Measurements from ENCODE around the gene IFITM2.
"Not testable (repeated sequence)": the region's sequence is repeated elsewhere in the genome, so short reads cannot be mapped to it uniquely, and the experiment has no call there.

The IFITM2 gene

DNA sequence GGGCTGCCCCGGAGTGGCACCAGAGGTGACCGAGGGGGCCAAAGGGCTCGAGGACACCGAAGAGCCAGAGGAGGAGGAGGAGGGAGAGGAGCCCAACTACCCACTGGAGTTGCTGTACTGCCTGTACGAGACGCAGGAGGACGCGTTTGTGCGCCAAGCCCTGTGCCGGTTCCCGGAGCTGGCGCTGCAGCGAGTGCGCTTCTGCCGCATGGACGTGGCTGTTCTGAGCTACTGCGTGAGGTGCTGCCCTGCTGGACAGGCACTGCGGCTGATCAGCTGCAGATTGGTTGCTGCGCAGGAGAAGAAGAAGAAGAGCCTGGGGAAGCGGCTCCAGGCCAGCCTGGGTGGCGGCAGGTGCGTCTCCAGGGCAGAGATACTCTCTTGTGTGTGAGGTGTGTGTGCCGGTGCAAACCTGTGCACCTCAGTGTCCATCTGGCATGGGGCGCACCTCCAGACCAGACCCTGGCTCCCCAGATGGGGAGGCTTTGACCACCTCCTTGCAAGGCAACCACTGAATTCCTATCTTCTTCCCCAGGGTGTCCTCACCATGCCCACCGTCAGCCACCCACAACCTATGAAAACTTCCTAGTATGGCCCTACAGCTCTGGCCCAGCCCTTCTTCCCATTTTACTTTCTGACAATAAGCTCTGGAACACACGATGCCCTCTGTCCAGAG is 26.0 kb upstream of the IFITM2 start:
- no peak for DNase-seq (ENCODE audit: low read depth in 2 of 2)

DNA sequence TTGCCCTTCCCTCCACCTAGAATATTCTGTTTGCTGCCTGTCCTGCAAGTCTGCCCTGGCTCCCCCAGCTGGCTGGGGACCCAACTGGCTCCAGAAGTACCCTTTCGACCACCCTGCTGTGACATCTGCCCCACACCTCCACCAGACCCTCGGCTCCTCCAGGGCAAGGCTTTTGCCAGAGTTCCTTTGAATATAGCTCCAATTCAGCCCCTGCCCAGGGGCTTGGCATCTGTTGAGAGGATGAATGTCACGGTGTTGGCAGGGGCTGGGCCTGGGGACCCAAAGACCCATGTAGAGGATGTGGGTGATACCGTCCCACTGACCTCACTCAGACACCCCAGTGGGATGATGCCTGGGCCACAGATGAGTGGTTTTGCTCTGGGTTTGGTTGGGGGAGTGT is 25.4 kb upstream of the IFITM2 start:
- DNase-seq (ENCODE audit: low read depth in 2 of 2) = no peak

DNA sequence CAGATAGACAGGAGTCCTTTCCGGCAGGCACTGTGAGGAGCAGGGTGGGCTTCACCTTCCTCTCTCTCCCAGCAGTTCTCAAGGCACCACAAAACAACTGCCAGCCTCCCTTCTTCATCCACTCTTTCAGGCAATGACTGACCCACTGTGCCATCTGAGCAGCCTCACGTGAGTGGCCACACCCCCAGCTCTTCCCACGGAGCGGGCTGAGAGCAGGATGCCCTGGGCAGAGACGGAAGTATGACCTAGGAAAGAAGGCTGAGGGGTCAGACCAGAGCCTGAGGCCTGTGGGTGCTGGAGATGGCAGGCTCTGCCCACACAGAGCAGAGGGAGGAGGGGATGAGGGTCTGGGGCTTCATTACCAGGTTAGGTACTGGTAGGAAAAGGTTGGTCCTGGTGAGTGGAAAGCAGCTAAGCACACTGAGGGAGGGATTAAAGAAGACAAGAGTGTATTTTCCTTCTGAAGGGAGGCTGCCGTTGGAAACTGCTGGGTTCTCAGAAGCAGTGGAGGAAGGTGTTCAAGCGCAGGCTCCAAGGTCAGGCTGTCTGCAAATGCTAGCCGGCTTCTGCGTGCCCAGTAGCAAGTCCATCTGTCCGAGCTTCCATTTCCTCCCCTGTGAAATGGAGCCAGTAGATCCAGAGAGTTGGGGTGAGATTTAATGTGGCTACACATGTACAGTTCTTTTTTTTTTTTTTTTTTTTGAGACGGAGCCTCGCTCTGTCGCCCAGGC is 24.8 kb upstream of the IFITM2 start:
- no peak for DNase-seq (ENCODE audit: low read depth in 2 of 2)

DNA sequence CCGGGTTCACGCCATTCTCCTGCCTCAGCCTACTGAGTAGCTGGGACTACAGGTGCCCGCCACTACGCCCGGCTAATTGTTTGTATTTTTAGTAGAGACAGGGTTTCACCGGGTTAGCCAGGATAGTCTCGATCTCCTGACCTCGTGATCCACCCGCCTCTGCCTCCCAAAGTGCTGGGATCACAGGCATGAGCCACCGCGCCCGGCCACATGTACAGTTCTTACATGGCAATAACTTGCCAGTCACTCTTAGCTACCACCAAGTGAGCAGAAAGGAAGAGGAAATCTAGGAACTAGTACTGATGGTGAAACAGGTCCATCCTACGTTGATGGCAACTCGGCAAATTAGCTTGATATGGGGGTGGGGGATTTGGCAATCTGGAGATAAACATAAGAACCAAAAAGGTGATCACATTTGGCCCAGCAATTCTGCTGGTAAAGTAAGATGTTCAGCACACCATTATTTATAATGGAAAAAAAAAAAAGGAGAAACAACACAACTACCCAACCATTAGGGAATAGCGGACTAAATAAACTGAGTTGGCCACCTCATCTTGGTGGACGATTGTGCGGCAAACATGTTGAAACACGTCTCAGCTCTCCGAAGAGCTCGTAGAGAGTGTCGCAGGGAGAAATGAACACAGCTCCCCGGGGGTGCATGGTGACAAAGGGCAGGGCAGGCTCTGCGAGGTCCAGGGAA is 24.1 kb upstream of the IFITM2 start:
- DNase-seq (ENCODE audit: low read depth in 2 of 2) = no peak

DNA sequence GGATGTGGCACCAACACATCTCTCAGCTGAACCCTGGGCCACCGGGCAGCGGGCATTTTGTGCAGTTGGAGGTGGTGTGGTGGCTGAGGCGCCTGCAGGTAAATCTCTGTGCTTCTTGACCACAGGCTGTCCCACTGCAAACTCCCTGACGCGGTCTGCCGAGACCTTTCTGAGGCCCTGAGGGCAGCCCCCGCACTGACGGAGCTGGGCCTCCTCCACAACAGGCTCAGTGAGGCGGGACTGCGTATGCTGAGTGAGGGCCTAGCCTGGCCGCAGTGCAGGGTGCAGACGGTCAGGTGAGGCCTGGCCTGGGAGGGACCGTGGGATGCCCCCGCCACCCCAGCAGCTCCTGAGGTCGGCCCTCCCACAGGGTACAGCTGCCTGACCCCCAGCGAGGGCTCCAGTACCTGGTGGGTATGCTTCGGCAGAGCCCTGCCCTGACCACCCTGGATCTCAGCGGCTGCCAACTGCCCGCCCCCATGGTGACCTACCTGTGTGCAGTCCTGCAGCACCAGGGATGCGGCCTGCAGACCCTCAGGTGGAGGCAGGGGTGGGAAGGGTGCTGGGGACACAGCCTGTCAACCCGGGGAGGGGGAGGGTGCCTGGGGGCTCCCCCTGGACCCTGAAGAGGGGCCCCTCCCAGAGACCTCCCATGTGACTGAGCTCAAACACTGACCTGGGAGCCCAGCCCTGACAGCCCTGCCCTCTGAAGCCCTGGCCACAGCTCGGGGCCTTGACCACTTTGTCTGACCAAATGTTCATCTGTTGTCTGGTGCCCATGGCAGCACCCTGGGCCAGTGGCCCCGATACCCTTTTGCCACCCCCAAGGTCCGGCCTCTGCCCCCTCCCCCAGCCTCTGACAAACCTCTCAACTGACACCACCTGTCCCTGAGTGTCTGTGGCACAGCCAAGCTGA is 23.3 kb upstream of the IFITM2 start:
- DNase-seq (ENCODE audit: low read depth in 2 of 2) = no peak

DNA sequence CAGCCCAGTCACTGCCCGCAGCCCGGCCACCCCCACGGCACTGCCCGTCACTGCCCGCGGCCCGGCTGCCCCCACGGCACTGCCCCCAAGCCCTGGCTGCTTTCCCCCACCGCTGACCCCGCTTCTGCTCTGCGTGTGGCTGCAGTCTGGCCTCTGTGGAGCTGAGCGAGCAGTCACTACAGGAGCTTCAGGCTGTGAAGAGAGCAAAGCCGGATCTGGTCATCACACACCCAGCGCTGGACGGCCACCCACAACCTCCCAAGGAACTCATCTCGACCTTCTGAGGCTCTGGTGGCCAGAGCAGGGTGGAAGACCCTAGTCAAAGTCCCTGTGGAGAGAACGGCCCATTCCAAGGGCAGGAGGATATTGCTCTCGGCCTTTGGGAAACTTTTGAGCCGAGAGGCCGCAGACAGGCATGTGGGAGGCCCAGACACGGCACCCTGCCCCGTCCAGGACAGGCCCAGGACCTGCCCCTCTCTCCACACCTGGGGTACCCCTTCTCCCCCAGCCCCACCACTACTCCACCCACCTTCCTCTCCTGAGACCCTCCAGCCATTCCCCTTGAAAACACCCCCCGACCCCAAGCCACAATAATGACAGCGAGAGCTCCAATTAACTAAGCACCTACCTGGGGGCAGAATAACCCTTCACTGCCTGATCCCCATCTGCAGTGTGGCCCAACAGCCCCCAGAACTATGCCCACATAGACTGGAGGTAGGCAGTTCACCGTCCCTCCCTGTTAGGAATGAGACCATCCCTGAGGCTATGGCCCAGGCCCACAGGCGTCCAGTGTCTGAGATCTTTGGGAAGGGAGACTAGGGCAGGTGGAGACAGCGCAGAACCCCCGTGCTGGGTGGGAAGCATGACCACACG is 22.4 kb upstream of the IFITM2 start:
- no peak for DNase-seq (ENCODE audit: low read depth in 2 of 2)

DNA sequence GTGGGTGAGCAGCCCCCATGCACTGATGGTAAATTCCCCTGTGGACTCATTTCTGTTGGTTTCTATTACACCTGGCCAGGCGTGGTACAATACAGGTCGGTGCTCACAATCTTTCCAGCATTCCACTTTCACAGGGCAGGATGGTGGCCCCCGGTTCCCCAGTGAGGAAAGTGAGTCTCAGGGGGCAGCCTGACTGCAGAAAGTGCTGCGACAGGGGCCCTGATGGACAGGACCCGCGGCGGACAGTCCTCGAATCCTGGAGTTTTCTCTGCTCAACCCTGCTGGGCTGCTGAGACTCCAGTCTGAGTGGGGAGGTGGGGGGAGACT is 21.8 kb upstream of the IFITM2 start:
- no peak for DNase-seq (ENCODE audit: low read depth in 2 of 2)

DNA sequence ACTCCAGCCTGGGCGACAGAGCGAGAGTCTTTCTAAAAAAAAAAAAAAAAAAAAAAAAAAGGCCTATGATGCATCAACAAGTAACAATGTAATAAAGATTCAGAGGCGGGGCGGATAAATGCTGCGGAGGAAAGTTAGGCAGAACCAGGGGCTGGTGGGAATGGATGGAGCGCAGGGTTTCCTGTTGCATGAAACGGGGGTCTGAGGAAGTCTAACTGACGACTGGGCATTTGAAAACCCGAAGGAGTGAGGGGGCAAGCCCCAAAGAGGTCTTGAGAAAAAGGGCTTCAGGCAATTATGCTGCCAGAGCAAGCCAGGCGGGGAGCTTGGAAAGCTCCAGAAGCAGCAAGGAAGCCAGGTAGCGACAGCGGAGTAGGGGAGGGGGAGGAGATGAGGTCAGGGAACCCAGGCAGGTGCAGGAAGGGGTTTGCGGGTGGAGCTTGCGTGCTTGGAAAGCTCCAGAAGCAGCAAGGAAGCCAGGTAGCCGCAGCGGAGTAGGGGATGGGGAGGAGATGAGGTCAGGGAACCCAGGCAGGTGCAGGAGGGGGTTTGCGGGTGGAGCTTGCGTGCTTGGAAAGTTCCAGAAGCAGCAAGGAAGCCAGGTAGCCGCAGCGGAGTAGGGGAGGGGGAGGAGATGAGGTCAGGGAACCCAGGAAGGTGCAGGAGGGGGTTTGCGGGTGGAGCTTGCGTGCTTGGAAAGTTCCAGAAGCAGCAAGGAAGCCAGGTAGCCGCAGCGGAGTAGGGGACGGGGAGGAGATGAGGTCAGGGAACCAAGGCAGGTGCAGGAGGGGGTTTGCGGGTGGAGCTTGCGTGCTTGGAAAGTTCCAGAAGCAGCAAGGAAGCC is 20.4 kb upstream of the IFITM2 start:
- not testable (repeated sequence) for DNase-seq (ENCODE audit: low read depth in 2 of 2)

DNA sequence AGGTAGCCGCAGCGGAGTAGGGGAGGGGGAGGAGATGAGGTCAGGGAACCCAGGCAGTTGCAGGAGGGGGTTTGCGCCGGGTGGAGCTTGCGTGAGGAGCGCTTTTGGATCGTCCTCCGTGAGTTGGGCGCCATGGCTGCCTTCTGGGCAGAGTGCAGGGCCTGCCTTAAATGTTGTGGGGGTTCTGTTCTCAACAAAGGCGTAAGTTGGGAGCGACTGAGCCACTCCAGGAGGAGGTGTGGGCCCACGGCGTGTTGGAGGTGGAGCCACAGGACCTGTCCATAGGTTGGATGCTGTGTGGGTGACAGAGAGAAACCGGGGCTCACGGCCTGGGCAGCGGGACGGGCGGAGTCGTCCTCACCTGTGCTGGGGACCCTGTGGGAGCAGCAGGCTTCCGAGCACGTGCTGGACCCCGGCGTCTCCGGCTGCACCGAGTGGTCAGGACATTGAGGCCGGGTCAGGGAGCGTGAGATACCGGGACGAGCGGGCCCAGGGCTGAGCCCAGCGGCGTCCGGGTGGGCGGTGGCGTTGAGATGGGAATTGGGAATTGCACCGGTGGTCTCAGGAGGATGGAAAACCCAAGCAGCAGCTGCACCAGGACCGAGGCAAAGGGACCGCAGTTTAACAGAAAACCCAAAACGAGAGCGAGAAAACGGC is 19.7 kb upstream of the IFITM2 start:
- no peak for DNase-seq (ENCODE audit: low read depth in 2 of 2)

DNA sequence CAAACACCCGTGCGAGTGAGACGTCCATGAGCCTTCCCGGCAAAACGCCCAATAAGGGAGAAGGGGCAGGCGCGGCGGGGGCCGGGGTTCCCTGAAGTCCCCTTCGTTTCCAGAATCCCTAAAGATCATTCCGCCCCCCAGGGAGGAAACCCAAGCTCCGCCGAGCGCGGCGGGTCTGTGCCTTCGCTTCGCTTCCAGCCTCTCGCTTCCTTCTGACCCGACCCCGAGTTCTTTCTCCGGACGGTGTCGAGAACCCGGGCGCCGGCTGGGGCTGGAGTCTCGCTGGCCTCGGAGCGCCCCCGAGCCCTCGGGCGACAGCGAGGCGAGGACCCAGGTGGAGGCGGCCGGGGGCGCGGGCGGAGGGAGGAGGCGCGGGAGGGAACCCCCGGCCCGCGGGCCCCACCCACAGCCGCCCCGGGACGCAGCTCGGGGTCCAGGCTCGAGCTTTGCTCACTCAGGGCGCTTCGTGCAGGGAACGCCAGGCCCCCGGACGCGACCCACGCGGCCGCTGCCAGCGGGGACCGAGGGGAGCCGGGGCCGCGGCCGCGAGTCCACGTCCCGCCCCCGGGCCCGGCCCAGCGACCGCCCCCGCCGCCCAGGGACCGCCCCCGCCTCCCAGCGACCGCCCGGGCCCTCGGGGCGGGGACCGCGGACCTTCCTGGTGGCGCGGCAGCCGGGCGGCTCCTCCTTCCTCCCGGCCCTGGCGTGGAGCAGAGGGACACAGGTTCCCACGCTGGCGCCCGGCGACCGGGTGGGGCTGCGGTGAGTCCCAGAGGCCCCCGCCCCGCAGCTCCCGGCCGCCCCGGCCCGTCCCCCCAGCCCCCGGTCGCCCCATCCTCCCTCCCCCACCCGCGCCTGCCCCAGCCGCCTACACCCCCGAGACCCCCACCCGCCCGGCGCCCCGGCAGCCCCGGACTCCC is 18.9 kb upstream of the IFITM2 start, which contains the start of gene PGGHG:
PGGHG (plus strand) TSS at position 649 of the 920 bp plus-strand sequence. CDS start 691 bp downstream, outside the sequence.
- no peak for DNase-seq (ENCODE audit: low read depth in 2 of 2)

DNA sequence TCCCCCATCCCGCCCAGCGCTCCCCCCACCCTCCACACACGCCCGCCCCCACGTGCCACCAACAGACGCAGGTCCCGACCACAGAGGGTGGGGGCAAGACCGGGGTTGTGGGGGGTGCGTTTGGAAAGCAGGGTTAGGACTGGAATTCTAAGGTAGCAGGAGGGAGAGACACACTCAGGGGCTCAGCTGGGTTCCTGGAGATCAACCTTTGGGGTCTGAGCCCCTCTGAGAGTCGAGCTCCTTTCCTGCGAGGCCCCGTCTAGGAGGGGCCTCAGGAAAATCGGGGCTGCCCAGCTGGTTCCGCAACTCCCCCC is 18.3 kb upstream of the IFITM2 start:
- DNase-seq (ENCODE audit: low read depth in 2 of 2) = no peak

DNA sequence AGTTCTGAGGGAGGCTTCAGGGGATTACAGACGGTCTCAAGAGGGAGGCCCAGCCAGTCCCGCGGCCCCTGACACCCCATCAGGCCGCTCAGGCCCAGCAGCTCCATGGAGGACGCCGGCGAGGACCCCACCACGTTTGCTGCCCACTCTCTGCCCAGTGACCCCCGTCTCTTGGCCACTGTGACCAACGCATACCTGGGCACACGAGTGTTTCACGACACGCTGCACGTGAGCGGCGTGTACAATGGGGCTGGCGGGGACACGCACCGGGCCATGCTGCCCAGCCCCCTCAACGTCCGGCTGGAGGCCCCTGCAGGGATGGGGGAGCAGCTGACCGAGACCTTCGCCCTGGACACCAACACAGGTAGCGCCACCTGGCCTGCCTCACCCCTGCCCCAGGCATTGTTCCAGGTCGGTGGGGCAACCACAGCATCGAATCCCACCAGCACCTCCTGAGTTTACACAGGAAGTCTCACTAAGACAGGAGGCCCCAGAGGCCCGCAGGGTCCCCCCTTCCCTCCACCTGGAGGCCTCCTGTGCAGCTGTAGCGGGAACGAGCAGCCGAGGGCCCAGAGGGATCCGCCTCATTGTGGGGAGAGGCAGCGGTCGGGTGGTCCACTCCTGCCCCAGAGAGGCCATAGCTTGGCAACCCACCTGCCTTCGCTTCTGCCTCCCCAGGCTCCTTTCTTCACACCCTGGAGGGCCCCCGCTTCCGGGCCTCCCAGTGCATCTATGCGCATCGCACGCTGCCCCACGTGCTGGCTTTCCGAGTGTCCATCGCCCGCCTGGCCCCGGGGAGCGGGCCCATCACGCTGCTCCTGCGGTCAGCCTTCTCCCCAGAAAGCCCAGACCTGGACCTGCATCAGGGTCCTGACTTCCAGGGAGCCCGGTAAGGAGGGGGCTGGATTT is 17.6 kb upstream of the IFITM2 start:
- no peak for DNase-seq (ENCODE audit: low read depth in 2 of 2)

DNA sequence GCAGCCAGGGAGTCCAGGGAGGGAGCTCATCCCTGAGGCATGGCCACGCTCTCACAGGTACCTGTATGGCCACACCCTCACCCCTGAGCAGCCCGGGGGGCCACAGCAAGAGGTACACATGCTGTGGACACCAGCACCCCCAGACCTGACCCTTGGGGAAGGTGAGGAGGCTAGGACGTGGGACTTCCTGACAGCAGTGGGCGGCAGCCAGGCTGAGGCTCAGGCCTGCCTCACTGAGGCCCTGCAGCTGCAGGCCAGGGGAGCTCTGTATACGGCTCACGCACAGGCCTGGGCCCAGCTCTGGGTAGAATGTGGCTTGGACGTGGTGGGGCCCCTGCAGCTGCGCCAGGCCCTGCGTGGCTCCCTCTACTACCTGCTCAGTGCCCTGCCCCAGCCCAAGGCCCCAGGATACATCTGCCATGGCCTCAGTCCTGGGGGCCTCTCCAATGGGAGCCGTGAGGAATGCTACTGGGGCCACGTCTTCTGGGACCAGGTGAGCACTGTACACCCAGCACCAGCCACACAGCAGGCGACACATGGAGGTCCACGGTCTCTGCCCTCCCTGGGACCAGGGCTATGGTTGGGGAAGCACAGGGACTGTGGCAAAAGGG is 16.9 kb upstream of the IFITM2 start:
- no peak for DNase-seq (ENCODE audit: low read depth in 2 of 2)

DNA sequence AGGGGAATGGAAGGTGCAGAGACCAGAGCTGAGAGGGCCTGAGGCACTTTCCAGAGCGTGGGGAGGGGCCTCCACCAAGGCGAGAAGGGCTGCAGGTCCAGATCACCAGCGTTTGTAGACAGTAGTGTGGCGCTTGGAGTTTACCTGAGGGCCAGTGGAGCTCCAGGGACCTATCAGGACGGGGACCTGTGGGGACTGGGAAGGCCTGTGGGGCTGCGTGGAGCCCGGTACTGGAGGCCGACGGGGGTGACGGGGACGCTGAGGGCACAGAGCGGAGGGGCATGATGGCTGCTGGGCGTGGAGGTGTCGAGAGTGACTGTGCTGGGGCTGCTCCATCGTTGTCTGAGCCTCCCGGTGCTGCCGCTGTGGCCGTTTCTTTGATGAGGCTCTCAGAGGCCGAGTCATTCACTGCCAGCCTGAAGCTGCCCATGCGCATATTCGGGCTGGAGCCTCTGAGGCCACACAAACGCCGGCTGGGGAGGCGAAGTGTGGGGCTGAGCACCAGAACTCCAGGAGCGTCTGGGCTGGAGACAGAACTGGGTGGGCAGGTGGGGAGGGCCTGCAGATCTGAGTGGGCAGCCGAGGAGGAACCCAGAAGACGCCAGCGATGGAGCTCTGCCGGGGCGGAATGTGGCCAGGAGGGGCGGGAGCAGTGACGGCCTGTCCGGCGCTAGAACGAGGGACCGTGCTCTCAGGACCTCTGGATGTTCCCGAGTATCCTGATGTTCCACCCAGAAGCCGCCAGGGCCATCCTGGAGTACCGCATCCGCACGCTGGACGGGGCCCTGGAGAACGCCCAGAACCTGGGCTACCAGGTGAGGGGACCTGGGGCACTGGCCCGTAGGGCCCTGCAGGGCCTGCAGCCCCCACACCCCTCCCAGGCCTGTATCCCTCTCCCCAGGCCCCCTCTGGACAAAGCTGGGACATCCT is 16.1 kb upstream of the IFITM2 start:
- no peak for DNase-seq (ENCODE audit: low read depth in 2 of 2)

DNA sequence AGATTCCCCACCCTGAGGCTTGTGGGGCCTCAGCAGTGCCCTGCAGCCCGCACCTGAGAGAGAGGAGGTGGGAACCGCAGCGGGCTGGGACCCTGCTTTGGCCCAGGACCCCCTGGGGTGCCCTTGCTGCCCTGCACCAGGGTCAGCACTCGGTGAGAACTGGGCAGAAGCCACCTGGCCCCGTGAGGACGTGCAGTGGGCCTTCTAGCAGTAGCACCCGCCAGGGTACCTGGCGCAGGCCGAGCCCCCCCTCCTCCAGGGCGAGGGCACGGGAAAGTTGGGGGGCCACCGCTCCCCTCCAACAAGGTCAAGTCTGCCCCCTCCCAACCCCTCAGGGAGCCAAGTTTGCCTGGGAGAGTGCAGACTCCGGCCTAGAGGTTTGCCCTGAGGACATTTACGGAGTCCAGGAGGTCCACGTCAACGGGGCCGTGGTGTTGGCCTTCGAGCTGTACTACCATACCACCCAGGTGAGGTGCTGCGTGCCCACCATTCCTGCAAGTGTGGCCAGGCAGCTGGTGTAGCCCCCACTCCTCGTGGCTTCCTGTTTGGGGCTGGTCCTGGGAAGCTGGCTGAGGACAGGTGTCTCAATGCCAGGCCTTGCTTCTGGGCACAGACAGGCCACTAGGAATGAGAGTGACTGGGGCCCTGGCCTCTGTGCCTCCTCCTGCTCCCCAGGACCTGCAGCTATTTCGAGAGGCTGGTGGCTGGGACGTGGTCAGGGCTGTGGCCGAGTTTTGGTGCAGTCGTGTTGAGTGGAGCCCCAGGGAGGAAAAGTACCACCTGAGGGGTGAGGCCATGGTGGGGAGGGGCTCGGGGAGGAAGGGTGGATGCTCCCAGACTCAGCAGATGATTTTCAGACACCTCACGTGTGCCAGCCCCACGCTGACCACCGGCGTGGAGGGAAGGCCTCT is 15.2 kb upstream of the IFITM2 start:
- DNase-seq (ENCODE audit: low read depth in 2 of 2) = no peak
